HTR-8/SVneo (cell line): ENCODE results near the gene CFAP299.
"Not testable (repeated sequence)": the region's sequence is repeated elsewhere in the genome, so short reads cannot be mapped to it uniquely, and the experiment has no call there.

Source experiments
- DNase-seq: peaks from one replicate; pipeline ENCODE4 v3.0.0; 2011; ENCODE audit warnings: low spot score, mixed read lengths; ENCODE audit not compliant: insufficient read length
- FAIRE-seq: peaks from 2 replicates; lab custom pipeline; 2011; peaks lifted over from hg19 to GRCh38; lab: Jason Lieb, UNC

CFAP299 gene

DNA sequence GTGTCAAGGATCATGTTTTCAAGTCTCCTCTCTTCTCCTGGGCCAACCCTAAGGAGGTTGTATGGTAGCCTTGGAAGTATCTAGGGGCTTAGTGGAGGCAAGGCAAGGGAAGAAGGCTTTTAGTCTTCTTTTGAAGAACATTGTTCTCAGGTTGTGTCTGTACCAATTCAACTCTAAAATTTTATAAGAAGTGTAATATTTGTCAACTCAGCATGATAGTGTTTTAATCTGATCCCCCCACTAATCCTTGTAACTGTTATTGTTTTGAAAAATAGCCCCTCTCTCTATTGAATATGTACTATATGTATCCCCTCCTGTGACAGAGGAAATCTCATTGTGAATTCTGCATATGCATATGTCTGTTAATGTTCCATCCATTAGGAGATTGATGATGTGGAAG, 345.4 kb downstream of the CFAP299 start:
- DNase-seq (no peak), FAIRE-seq (no peak)

GRCh38 chr4:80685214-80685613, 349.7 kb downstream of the CFAP299 start:
- DNase-seq (no peak), FAIRE-seq (no peak)

DNA sequence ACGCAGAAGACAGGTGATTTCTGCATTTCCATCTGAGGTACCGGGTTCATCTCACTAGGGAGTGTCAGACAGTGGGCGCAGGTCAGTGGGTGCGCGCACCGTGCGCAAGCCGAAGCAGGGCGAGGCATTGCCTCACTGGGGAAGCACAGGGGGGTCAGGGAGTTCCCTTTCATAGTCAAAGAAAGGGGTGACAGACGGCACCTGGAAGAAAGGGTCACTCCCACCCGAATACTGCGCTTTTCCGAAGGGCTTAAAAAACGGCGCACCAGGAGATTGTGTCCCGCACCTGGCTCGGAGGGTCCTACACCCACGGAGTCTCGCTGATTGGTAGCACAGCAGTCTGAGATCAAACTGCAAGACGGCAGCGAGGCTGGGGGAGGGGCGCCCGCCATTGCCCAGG, 352.2 kb downstream of the CFAP299 start:
- not testable (repeated sequence) for FAIRE-seq, DNase-seq

DNA sequence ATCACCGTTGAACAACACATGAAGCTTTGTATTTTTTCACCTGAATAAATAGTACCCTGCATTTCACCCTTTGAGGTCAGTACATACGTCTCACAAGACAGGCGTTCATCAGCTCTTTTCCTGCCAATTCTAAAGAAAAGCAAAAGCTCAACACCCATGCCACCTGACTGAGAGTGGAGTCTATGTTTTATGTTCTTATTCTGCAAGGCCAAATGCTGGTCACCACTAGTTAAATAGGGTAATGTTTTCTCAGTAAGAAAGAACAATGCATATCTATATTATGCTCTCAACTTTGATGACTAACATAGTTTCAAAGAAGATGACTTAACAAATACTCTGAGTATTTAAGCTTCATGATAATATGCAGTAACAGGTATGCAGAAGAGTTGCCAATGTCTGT, 358.6 kb downstream of the CFAP299 start:
- FAIRE-seq: no peak
- DNase-seq: no peak

DNA sequence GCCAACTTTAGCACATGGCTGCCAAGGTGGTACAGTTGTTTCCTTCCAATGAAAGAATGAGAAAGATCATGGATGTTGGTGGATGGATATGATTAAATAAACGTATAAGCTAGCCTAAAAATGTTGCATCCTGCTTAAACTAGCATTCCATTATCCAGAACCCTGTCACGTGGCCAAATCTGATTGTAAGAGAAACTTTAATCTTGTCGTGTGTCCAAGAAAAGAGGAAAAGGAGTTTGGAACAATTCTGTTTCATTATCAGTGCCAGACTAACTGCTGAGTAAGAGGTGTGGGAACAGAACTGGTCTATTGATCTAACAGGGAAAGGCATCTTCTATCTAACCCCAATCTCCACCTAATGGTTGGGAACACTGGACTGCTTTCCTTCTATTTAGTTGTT, 369.8 kb downstream of the CFAP299 start:
- DNase-seq: no peak
- no peak for FAIRE-seq

GRCh38 chr4:80709082-80709869, 373.7 kb downstream of the CFAP299 start:
- DNase-seq (no peak), FAIRE-seq (no peak)

DNA sequence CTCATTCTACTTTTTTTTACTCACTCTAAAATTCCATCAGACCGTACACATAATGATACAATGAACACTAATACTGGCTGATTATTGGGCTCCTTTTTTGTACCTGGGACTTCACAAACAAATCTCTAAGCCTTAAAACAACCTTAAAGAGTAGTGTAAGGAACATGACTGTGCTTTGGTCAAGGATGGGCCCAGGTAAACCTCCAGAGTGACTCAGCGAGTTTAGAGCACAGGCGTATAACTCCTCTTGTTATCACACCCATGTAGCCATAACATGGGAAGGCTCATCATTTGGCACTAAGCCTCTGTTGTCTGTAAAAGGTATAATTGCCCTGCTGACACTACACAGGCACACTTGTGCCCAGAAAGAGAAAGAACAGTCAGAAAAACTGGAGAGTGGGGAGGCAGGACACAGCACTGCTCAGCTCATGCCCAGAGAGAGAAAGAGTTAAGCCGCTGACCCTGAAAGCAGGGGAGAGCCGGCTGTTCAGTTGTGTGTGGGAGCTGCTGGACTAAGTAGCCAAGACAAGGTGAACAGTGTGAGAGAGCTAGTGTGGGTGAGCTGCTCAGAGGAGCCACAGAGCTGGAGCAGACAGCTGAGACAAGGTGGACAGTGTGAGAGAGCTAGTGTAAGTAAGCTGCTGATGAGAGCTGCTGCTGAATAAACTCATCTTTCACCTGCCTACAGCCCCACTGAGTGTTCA, 375.4 kb downstream of the CFAP299 start:
- no peak for FAIRE-seq
- DNase-seq: no peak

GRCh38 chr4:80711956-80712355, 376.4 kb downstream of the CFAP299 start:
- FAIRE-seq: no peak
- no peak for DNase-seq

DNA sequence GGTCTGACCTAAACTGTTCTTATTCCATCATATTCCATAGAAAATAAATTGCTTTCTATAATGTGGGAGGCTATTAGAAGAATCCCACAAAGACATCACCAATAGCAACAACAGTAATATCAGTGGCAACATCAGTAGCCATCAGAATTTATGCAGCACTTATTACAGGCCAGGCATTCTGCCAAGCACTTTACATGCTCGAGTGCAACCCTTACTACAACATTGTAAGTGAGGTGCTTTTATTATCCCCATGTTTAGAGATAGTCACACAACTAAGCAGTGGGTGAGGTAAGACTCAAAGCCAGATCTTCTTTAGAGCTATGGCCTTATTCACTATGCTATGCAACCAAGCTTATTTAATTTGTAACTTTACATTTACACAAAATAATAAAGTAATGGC, 377.9 kb downstream of the CFAP299 start:
- DNase-seq (no peak), FAIRE-seq (no peak)

DNA sequence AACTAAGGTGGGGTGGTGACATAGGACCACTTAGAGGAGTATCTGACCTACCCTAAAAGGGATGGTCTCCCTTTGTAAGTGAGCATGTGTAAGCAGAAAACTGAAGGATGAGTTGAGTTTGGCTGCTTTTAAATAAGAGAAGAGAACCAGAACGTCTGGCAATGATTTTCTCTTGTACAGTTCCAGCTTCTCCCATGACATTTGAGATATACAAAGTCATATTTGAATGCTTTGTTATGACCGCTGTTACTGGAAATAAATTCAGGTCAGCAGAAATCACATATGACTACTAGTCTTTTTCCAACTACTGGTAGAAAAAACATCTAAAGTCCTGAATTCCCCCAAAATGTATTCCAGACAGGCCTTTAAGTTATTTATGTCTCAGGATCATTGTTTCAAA, 381.7 kb downstream of the CFAP299 start:
- no peak for FAIRE-seq
- DNase-seq: no peak

- DNase-seq (no peak), FAIRE-seq (no peak)
These were observed 390.9 kb downstream of the CFAP299 start for GRCh38 chr4:80726471-80726870.

GRCh38 chr4:80730158-80730557, 394.6 kb downstream of the CFAP299 start:
- no peak for DNase-seq

DNA sequence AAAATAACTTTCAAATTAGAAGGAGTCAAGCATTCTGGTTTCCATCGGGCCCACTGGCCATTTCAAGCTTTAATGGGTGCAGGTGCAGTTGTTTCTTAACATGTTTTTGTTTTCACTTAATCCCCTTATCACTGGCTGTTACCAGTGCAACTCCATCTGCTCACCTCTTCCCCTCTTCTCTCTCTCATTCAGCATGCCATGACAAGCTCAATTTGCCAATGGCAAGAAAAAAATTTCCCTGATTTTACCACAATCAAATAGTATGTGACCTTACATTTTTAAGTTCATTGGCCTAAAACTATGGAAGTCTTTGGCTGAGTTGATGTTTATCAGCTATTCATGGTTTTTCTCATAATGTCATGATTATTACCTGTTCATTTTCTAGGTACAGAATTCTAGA, 395.9 kb downstream of the CFAP299 start:
- no peak for FAIRE-seq
- no peak for DNase-seq

More at GRCh38 chr4:80730158-80730557, 394.6 kb downstream of the CFAP299 start:
- FAIRE-seq: no peak

DNA sequence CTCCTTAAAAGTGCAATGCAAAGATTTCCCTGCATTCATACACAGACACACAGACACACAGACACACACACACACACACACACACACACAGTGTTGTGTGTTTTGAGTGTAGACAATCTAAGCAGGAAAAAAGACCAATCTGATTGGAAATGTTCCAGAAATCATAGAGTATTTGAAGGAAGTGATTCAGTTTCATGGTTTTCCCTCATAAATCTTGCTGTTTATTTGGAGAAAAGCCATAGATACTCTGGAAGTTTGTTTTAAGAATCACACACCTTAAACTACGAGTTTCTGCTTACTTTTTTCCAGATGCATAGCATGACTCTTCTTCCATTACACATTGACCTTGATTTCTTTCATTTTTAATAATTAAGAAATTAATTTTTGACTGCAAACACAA, 396.5 kb downstream of the CFAP299 start:
- DNase-seq: no peak

GRCh38 chr4:80740375-80740774, 404.8 kb downstream of the CFAP299 start:
- no peak for DNase-seq
- no peak for FAIRE-seq

More for the DNA sequence above, 396.5 kb downstream of the CFAP299 start:
- no peak for FAIRE-seq

DNA sequence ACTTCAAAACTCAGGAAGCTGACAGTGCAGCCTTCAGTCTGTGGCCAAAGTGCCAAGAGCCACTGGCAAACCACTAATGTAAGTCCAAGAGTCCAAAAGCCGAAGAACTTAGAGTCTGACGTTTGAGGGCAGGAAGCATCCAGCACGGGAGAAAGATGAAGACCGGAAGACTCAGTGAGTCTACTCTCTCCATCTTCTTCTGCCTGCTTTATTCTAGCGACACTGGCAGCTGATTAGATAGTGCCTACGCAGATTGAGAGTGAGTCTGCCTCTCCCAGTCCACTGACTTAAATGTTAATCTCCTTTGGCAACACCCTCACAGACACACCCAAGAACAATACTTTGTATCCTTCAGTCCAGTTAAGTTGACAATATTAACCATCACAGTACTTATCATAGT, 414.0 kb downstream of the CFAP299 start:
- not testable (repeated sequence) for FAIRE-seq, DNase-seq

DNA sequence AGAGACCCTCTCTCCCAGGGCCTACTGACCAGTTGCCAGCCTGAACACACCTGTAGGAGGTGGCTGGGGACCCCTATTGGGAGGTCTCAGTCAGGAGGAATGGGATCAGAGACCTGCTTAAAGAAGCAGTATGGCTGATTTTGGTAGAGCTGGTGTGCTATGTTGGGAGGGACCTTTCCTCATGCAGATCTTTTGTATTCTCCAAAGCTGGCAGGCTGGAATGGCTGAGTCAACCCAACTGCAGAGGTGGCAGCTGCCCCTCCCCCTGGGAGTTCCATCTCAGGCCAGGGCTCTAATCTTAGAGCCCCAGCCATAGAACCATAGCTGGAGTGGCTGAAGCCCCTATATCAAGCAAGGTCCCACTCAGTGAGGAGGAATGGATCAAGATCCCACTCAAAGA, 415.7 kb downstream of the CFAP299 start:
- DNase-seq: no peak
- no peak for FAIRE-seq

- no peak for DNase-seq
- no peak for FAIRE-seq
These were observed 432.4 kb downstream of the CFAP299 start for GRCh38 chr4:80767944-80768343.

GRCh38 chr4:80776168-80776567, 440.6 kb downstream of the CFAP299 start:
- DNase-seq: no peak
- no peak for FAIRE-seq

- DNase-seq (no peak), FAIRE-seq (no peak)
These were observed 445.9 kb downstream of the CFAP299 start for GRCh38 chr4:80781431-80781830.

DNA sequence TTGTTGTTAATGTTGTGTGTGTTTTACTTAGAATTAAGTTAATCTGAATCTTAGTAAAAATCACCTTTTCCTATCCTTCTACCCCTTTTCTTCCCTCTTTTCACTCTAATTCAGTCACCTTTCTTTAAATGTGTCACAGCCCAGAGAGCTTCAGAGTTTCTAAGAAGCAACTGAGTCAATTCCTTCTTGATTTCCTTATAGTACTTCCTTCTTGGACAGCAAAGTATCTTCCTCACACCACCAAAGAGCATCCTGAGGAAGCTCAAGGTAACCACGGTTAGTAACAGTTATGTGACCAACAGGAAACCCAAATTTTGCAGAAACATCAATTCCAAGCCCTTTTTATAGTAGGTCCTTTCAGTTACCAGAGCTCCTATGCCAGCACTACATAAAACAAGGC, 451.8 kb downstream of the CFAP299 start:
- DNase-seq (no peak), FAIRE-seq (no peak)

DNA sequence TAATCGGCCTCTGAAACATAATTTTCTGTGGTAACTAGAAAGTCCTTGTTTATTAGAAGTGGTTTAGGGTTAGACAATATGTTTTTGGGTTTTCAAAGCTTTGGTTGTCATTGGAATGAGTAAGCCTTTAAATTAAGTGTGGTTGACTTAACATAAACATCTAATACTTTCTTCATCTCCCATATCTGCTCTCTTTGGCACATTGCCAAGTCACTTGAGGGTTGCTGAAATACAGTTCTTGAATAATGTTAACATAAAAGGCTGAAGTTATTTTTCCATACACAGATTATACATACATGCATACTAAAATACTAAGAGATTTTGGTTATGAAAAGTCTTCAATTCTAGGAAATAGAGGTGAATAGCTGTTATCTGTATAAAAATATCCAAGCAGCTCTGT, 453.3 kb downstream of the CFAP299 start:
- DNase-seq: no peak
- no peak for FAIRE-seq
